Measurements from ENCODE around the gene NEK9. TPM values are rescaled to one million over a fixed set of nuclear protein-coding genes. Genes with fewer than 3 reads are reported as not detected.
"Not testable (repeated sequence)": the region's sequence is repeated elsewhere in the genome, so short reads cannot be mapped to it uniquely, and the experiment has no call there.

NEK9 gene
- total and polyA plus RNA-seq, 2 donors (not counting 1 experiment from before 2014, with no cell fraction given): 35.1 to 110 TPM

GRCh38 chr14:75151851-75152250 is 25.0 kb upstream of the NEK9 start:
- Mint-ChIP-seq H3K4me1 (peaks cover 9% of the 10 kb centered on the region), H3K9me3 (ENCODE audit: insufficient read depth) (no peaks in the 10 kb centered on the region), H3K27ac (no peak overlapping the region), H3K27me3 (no peaks in the 10 kb centered on the region), H3K4me3 (no peak overlapping the region)
- ChIA-PET POLR2A (no interaction called here), CTCF (no interaction called here)
- TF ChIP-seq EZH2 (IDR thresholded peaks at IDR 0.05; ENCODE audit: borderline replicate concordance, insufficient read depth, low read depth, low read length, poor library complexity, severe bottlenecking) (no peak), CTCF (IDR thresholded peaks at IDR 0.05) (no peak)
- peaks cover 16 to 32% of the 10 kb centered on the region in 2 experiments for H3K36me3 ChIP-seq (replicated peaks in 1 of 2; ENCODE audit: control extremely low read depth in 1 of 2, control insufficient read depth in 1 of 2, extremely low read depth in 1 of 2, insufficient read depth in 2 of 2, low read length in 1 of 2)
- H3K4me3 ChIP-seq (ENCODE audit: control extremely low read depth in 1 of 5, extremely low read depth in 1 of 5, insufficient read depth in 1 of 5, low read depth in 2 of 5, low read length in 4 of 5): no peak overlapping the region
- no peak overlapping the region for H3K27ac ChIP-seq (ENCODE audit: low read length in 2 of 2)
- ATAC-seq (ENCODE audit: low read depth) (no peak), DNase-seq (no peak)
- H3K4me1 ChIP-seq (ENCODE audit: control insufficient read depth in 2 of 2, insufficient read depth in 2 of 2, low read length in 2 of 2): no peaks in the 10 kb centered on the region
- no peak overlapping the region for H2AFZ ChIP-seq (ENCODE audit: insufficient read depth, low read depth, low read length, poor library complexity, severe bottlenecking)
- no peaks in the 10 kb centered on the region for H3K27me3 ChIP-seq (replicated peaks in 1 of 4; ENCODE audit: control extremely low read depth in 1 of 4, control insufficient read depth in 3 of 4, insufficient read depth in 4 of 4, low read length in 3 of 4)
- peaks cover 50% of the 10 kb centered on the region for H4K20me1 ChIP-seq (ENCODE audit: control insufficient read depth, insufficient read depth, low read length, poor library complexity, severe bottlenecking)
- H3K79me2 ChIP-seq (ENCODE audit: control insufficient read depth, insufficient read depth, low read length): peaks cover 77% of the 10 kb centered on the region
- intact Hi-C loops (cut with micrococcal nuclease): no loop called here
- no CpG with 5 or more reads among the region's 1 CpG for WGBS (ENCODE audit: insufficient coverage)
- H3K4me2 ChIP-seq (replicated peaks; ENCODE audit: low read depth, low read length, poor library complexity, severe bottlenecking): no peak overlapping the region
- H3K9ac ChIP-seq (ENCODE audit: low read length): no peak overlapping the region
- no peaks in the 10 kb centered on the region for H3K9me3 ChIP-seq (ENCODE audit: control extremely low read depth in 1 of 3, control insufficient read depth in 2 of 3, insufficient read depth in 1 of 3, low read length in 2 of 3)

- peaks cover 66% of the 10 kb centered on the region for H3K79me2 ChIP-seq (ENCODE audit: control insufficient read depth, insufficient read depth, low read length)
- peaks cover 39% of the 10 kb centered on the region for H4K20me1 ChIP-seq (ENCODE audit: control insufficient read depth, insufficient read depth, low read length, poor library complexity, severe bottlenecking)
- WGBS (ENCODE audit: insufficient coverage): 100% methylated on average over 3 of the region's 6 CpGs
- H3K27ac ChIP-seq (ENCODE audit: low read length in 2 of 2); H3K9me3 Mint-ChIP-seq (ENCODE audit: insufficient read depth); H3K4me3 Mint-ChIP-seq; H2AFZ ChIP-seq (ENCODE audit: insufficient read depth, low read depth, low read length, poor library complexity, severe bottlenecking); DNase-seq; POLR2A ChIA-PET; H3K27me3 ChIP-seq (replicated peaks in 1 of 4; ENCODE audit: control extremely low read depth in 1 of 4, control insufficient read depth in 3 of 4, insufficient read depth in 4 of 4, low read length in 3 of 4); H3K4me3 ChIP-seq (ENCODE audit: control extremely low read depth in 1 of 5, extremely low read depth in 1 of 5, insufficient read depth in 1 of 5, low read depth in 2 of 5, low read length in 4 of 5); intact Hi-C loops (cut with micrococcal nuclease); H3K4me1 ChIP-seq (ENCODE audit: control insufficient read depth in 2 of 2, insufficient read depth in 2 of 2, low read length in 2 of 2); H3K4me2 ChIP-seq (replicated peaks; ENCODE audit: low read depth, low read length, poor library complexity, severe bottlenecking); H3K27me3 Mint-ChIP-seq; H3K9ac ChIP-seq (ENCODE audit: low read length); H3K9me3 ChIP-seq (ENCODE audit: control extremely low read depth in 1 of 3, control insufficient read depth in 2 of 3, insufficient read depth in 1 of 3, low read length in 2 of 3); ATAC-seq (ENCODE audit: low read depth); CTCF ChIA-PET; H3K27ac Mint-ChIP-seq: not testable (repeated sequence)
- peaks cover 14% of the 10 kb centered on the region for H3K4me1 Mint-ChIP-seq
- peaks cover 16 to 39% of the 10 kb centered on the region in 2 experiments for H3K36me3 ChIP-seq (replicated peaks in 1 of 2; ENCODE audit: control extremely low read depth in 1 of 2, control insufficient read depth in 1 of 2, extremely low read depth in 1 of 2, insufficient read depth in 2 of 2, low read length in 1 of 2)
Measured at GRCh38 chr14:75150637-75151036, 23.8 kb upstream of the NEK9 start.

Measured in B cell (primary cell).